Body of pancreas (tissue), 4 donors: ENCODE results near the gene TARDBP.

Source experiments
- POLR2A ChIP-seq, 3 donors: fragments of 450-650 bp; IDR thresholded peaks; one replicate each; pipeline ENCODE4 v1.6.1; 2016; ENCODE audit warnings: antibody characterized with exemption in 3 of 3, mild to moderate bottlenecking in 2 of 3
- TF ChIP-seq, protein P1 (sequence below), 7 experiments: fragments of 450-650 bp in 4 of 7; fragments of 200-600 bp in 3 of 7; sonication (generic) in 3 of 7; IDR thresholded peaks; one replicate each; pipeline ENCODE4 v1.5.1; 2016 to 2019; ENCODE audit warnings: antibody characterized with exemption in 7 of 7

DNA sequence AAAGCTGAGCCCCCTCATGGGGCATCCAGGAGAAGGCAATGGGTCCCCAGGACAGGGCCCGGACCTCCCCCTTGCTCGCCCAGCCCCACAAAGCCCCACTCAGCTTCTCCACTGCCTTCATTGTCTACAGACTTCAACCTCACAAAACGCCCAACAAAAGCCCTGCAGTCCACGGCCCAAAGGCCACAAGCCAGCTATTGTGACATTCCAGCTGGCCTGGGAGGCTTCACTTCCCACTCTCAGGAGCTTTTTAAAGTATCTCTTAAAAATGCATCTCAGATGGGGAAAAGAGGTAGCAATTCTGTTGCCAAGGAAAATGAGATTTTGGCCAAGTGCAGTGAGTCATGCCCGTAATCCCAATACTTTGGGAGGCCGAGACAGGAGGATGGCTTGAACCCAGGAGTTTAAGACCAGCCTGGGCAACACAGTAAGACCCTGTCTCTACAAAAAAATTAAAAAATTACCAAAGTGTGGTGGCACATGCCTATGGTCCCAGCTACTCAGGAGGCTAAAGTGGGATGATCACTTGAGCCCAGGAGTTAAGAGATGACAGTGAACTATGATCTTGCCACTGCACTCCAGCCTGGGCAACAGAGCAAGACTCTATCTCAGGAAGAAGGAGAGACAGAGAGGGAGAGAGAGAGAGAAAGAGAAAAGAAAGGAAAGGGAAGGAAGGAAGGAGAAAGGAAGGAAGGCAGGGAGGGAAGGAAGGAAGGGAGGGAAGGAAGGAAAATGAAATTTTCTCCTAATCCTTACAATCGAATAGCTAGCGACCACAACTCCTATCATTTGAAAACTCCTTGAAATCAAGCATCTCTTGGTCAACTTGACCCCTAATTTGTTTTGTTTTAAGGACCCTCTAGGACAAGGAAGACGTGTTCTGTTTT is 31.4 kb upstream of the TARDBP start:
- TF ChIP-seq, protein P1, sequence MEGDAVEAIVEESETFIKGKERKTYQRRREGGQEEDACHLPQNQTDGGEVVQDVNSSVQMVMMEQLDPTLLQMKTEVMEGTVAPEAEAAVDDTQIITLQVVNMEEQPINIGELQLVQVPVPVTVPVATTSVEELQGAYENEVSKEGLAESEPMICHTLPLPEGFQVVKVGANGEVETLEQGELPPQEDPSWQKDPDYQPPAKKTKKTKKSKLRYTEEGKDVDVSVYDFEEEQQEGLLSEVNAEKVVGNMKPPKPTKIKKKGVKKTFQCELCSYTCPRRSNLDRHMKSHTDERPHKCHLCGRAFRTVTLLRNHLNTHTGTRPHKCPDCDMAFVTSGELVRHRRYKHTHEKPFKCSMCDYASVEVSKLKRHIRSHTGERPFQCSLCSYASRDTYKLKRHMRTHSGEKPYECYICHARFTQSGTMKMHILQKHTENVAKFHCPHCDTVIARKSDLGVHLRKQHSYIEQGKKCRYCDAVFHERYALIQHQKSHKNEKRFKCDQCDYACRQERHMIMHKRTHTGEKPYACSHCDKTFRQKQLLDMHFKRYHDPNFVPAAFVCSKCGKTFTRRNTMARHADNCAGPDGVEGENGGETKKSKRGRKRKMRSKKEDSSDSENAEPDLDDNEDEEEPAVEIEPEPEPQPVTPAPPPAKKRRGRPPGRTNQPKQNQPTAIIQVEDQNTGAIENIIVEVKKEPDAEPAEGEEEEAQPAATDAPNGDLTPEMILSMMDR (IDR thresholded peaks at IDR 0.05) = no peak
- no peak for TF ChIP-seq POLR2A (IDR thresholded peaks at IDR 0.05)
